DND-41 (cell line): ENCODE measurements around the gene DTNBP1.

Source experiments
- ATAC-seq: fragments of 200-7000 bp; cut with Tn5 transposase; 3 replicates; pipeline ENCODE4 v1.9.1; 2021; ENCODE audit warnings: low read depth; ENCODE audit not compliant: insufficient read depth
- DNase-seq: peaks from one replicate; pipeline ENCODE4 v3.0.0-alpha.2; 2020
- H2AFZ ChIP-seq: 2 replicates; pipeline ENCODE4 v1.6.0; 2012; ENCODE audit warnings: low read depth, low read length
- H3K27ac ChIP-seq: 2 replicates; pipeline ENCODE4 v1.5.1; 2012; ENCODE audit warnings: low read length, inconsistent platforms
- H3K27me3 ChIP-seq: fragments of 200-600 bp; sonication (generic); 2 replicates; pipeline ENCODE4 v1.6.0; 2012; ENCODE audit warnings: low read length, mild to moderate bottlenecking, inconsistent platforms; ENCODE audit not compliant: insufficient read depth, poor library complexity
- H3K36me3 ChIP-seq: 2 replicates; pipeline ENCODE4 v1.5.1; 2012; ENCODE audit warnings: low read length, inconsistent platforms; ENCODE audit not compliant: insufficient read depth
- H3K4me1 ChIP-seq: 2 replicates; pipeline ENCODE4 v1.5.1; 2012; ENCODE audit warnings: mild to moderate bottlenecking, low read length; ENCODE audit not compliant: insufficient read depth
- H3K4me2 ChIP-seq: 2 replicates; pipeline ENCODE4 v1.6.0; 2012; ENCODE audit warnings: mild to moderate bottlenecking, moderate library complexity, low read length, inconsistent platforms; ENCODE audit not compliant: insufficient read depth
- H3K4me3 ChIP-seq, 2 experiments: fragments of 200-600 bp in 1 of 2; shearing (Covaris generic) in 1 of 2; 2 replicates each; pipeline ENCODE4 v1.5.1; 2012 to 2016; ENCODE audit warnings: inconsistent platforms in 2 of 2, low read length in 2 of 2, mild to moderate bottlenecking in 2 of 2, low read depth in 1 of 2, moderate library complexity in 1 of 2
- H3K79me2 ChIP-seq: 2 replicates; pipeline ENCODE4 v1.6.0; 2012; ENCODE audit warnings: low read length, inconsistent platforms; ENCODE audit not compliant: insufficient read depth
- H3K9ac ChIP-seq: 2 replicates; pipeline ENCODE4 v1.6.0; 2012; ENCODE audit warnings: low read depth, mild to moderate bottlenecking, inconsistent platforms, low read length, moderate library complexity
- H3K9me3 ChIP-seq: 2 replicates; pipeline ENCODE4 v1.5.1; 2012; ENCODE audit warnings: low read length, moderate library complexity, mild to moderate bottlenecking, inconsistent platforms; ENCODE audit not compliant: insufficient read depth, severe bottlenecking
- H4K20me1 ChIP-seq: 2 replicates; pipeline ENCODE4 v1.6.0; 2012; ENCODE audit warnings: low read length; ENCODE audit not compliant: insufficient read depth
- EZH2 ChIP-seq: IDR thresholded peaks from 3 replicates; pipeline ENCODE4 v1.6.1; 2012; ENCODE audit warnings: borderline replicate concordance, low read depth, mild to moderate bottlenecking, moderate library complexity, low read length, inconsistent platforms; ENCODE audit not compliant: severe bottlenecking
- TF ChIP-seq, protein P1 (sequence below): IDR thresholded peaks from 2 replicates; pipeline ENCODE4 v1.5.1; 2012; ENCODE audit warnings: borderline replicate concordance, low read length, moderate library complexity, mild to moderate bottlenecking; ENCODE audit not compliant: poor library complexity, severe bottlenecking; ENCODE audit errors: extremely low read depth

The DTNBP1 gene

DNA sequence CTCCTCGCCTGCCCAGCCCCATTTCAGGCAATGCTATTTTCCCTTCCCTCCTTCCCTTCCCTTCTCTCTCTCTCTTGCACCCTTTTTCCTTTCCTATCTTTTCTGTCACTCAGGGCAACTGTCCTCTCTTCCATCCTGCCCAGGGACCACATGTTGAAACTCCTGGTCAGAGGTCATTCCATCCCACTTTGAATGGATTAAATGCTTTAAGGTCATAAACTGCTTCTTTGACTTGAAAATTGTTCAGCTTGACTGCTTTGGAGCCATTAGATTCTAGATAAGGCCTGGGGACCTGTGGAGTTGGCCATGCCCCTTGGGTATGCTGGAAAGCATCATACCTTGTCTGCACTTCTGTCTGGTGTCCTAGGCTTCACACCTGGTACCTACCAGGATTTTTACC, 106.1 kb downstream of the DTNBP1 start:
- no peaks in the 10 kb centered on the region for H3K27me3 ChIP-seq
- no peak overlapping the region for H3K9ac ChIP-seq
- peaks cover 3% of the 10 kb centered on the region; the same call in 1 of the 2 replicates for H3K4me1 ChIP-seq
- ATAC-seq (no peak), DNase-seq (no peak)
- TF ChIP-seq, protein P1, sequence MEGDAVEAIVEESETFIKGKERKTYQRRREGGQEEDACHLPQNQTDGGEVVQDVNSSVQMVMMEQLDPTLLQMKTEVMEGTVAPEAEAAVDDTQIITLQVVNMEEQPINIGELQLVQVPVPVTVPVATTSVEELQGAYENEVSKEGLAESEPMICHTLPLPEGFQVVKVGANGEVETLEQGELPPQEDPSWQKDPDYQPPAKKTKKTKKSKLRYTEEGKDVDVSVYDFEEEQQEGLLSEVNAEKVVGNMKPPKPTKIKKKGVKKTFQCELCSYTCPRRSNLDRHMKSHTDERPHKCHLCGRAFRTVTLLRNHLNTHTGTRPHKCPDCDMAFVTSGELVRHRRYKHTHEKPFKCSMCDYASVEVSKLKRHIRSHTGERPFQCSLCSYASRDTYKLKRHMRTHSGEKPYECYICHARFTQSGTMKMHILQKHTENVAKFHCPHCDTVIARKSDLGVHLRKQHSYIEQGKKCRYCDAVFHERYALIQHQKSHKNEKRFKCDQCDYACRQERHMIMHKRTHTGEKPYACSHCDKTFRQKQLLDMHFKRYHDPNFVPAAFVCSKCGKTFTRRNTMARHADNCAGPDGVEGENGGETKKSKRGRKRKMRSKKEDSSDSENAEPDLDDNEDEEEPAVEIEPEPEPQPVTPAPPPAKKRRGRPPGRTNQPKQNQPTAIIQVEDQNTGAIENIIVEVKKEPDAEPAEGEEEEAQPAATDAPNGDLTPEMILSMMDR, result no peak
- TF ChIP-seq EZH2, result no peak
- peaks cover 8% of the 10 kb centered on the region; the same call in 1 of the 2 replicates for H3K79me2 ChIP-seq
- no peaks in the 10 kb centered on the region for H3K9me3 ChIP-seq
- no peak overlapping the region for H3K4me2 ChIP-seq
- H3K36me3 ChIP-seq, result no peaks in the 10 kb centered on the region
- peaks cover 4% of the 10 kb centered on the region for H4K20me1 ChIP-seq
- H3K27ac ChIP-seq, result no peak overlapping the region
- no peak overlapping the region for H2AFZ ChIP-seq
- no peak overlapping the region for H3K4me3 ChIP-seq

- no peaks in the 10 kb centered on the region for H3K36me3 ChIP-seq
- H3K9ac ChIP-seq, result no peak overlapping the region
- TF ChIP-seq EZH2, result no peak
- TF ChIP-seq, protein P1, result no peak
- ATAC-seq, result no peak
- H3K4me2 ChIP-seq, result no peak overlapping the region
- no peak overlapping the region for H2AFZ ChIP-seq
- peaks cover 14% of the 10 kb centered on the region for H4K20me1 ChIP-seq
- H3K4me1 ChIP-seq, result peaks cover 11% of the 10 kb centered on the region
- no peak overlapping the region for H3K27ac ChIP-seq
- no peaks in the 10 kb centered on the region for H3K9me3 ChIP-seq
- H3K79me2 ChIP-seq, result peaks cover 12% of the 10 kb centered on the region
- DNase-seq, result no peak
- no peak overlapping the region for H3K4me3 ChIP-seq
- H3K27me3 ChIP-seq, result no peaks in the 10 kb centered on the region
Measured at GRCh38 chr6:15555101-15556038, 107.5 kb downstream of the DTNBP1 start.

DNA sequence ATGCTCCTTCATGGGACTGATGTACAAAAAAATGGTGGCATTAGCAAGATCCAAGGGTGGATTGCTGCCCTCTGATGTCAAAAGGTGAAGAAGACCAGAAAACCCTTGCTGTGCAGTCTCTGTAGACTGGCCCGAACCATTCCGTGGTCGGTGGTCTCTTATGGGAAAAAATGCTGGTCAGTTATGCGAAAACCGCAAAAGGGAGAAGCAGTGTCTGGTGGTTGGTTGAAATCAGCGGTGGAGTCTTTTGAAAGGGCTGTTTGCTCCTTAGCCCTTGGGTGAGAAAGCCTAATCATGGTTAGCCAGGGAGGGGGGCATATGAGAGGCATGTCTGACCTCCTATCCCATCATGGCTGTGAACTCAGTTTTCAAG, 108.1 kb downstream of the DTNBP1 start:
- H4K20me1 ChIP-seq, result peaks cover 14% of the 10 kb centered on the region
- H3K27me3 ChIP-seq, result no peaks in the 10 kb centered on the region
- no peak overlapping the region for H3K4me2 ChIP-seq
- H3K36me3 ChIP-seq, result no peaks in the 10 kb centered on the region
- no peaks in the 10 kb centered on the region for H3K9me3 ChIP-seq
- H3K4me3 ChIP-seq, result no peak overlapping the region
- peaks cover 11% of the 10 kb centered on the region for H3K4me1 ChIP-seq
- H2AFZ ChIP-seq, result no peak overlapping the region
- ATAC-seq, result no peak
- no peak overlapping the region for H3K9ac ChIP-seq
- TF ChIP-seq EZH2, result no peak
- TF ChIP-seq, protein P1, result no peak
- DNase-seq, result no peak
- no peak overlapping the region for H3K27ac ChIP-seq
- H3K79me2 ChIP-seq, result peaks cover 14% of the 10 kb centered on the region
